C1 segment of cervical spinal cord (tissue), 14 donors: ENCODE measurements around the gene HK1.

Source experiments
- DNase-seq, 14 donors: peaks; one replicate each; lab custom pipeline; 2025; lab: John Stamatoyannopoulos, UW

Gene HK1

DNA sequence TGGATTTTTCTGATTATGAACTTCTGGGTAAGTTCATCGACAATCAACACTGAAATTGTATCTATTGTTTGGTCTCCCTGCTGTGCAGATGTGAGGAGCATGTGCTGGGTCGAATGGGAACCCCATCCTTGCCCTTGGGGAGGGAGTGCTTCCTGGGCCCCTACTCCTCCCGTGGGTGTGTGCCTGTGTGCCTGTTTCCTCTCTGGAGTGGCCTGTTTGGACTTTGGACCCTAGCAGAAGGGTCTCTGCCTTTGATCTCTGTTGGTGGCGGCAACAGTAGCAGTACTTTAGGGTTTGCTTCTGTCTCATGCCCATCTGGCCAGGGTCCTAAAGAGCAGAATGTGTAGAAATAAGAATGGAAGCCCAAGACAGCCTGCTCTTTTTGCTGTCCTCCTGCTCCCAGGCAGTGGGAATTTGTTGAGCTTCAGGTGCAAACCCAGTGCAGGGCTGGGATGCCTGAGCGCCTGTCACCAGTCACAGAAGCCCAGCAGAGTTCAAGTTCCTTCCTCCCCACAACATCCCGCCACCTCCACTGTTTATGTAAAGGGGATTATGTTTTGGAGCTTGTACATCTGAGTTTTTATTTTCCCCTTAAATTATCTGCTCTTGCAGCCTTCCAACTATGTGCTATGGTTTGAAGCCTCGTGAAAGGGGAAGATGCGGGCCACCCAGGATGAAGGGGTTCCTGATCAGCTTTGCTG lies 139.9 kb downstream of the HK1 start:
- no peak for DNase-seq

DNA sequence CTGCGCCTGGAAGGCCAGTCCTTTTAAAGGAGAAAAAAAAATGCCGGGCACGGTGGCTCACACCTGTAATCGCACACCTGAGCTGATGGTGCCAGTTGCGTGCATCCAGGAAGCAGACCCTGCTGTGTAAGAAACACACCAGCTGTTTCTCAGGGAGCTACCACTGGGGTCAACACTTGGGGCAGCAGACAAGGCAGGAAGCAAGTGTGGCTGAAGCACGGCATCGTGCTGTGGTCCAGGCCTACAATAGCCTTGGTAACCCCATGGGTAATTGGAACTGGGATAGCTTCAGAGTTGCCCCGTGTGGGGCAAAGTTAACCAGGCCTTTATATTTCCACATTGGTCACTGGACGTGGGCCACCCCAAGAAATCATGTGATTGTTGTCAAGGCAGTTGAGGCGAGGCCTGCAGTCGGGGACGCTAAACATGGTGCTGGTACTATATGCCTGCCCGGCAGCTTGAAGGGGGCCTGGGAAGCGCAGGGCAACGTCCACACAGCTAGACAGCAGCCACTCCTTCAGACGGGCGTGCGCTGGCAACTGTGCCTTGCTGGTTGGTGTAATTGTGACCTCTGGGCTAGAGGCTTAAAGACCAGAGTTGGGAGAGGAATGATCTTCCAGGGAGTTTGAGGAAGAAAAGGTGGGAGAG lies 140.9 kb downstream of the HK1 start:
- DNase-seq, result no peak

DNA sequence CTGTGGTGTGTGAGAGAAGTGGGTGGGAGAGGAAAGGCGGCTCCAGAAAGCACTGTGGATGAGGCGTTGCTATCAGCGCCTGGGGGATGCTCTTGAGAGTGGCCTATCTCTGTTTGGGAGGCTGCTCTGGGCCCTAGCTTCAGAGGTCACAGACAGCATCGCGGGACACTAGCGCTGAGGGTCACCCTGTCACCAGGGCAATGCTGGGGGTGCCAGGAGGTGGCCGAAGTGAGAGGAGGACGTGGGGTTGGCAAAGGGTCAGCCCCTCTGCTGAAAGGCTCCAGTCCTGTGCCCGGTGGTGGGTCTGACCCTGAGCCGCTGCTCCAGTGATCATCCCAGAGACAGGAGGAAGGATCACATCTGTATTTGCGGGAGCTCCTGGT lies 141.4 kb downstream of the HK1 start:
- no peak for DNase-seq

DNA sequence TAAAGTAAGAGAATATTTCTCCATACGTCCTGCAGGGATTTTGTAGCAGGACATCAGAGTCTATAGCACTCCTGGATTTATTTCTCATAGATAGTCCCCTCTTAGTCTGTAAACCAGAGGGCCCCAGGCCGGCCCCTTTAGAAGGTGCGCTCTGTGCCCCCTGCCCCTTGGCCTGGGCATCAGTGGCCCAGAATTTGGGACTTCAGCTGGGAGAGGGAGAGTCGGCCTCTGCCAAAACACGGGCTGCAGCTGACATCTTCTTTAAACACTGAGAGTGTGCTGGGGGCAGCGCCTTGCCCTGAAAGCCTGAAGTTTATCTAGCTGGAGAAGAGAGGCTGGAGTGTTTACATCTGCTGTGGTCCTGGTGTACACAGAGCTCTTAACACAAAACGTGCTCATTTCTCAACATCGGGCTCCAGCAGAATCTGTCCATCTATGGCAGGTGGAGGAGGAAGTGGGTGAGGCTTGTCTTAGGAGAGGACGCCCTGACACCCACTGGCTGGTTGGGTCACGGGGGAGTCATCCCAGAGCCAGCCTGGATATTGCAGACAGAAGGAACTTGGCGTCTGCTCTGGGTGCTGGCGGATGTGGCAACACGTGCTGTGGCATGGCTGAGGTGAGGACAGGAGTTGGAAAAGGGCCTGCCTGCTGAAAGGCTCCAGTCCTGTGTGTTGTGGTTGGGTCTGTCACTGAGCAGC lies 143.5 kb downstream of the HK1 start:
- DNase-seq, result no peak

DNA sequence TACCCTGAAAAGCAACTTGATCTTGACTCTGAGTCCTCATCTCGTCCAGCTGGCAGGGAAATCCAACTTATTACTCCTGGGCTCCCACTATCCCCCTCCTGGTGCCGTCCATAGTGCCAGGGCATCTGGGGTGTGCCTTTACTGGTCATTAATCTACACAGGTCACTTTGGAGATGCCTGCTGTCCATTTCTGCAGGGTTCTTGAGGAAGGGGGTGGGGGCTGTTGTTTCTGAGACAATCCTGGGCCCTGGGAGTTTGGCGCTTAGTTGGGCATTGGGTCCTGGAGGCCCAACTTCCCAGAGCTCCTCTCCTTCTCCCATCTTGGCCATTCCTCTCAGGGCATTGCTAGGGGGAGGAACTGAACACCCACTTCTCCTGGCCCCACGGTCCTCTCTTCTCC lies 144.4 kb downstream of the HK1 start:
- DNase-seq, result no peak

DNA sequence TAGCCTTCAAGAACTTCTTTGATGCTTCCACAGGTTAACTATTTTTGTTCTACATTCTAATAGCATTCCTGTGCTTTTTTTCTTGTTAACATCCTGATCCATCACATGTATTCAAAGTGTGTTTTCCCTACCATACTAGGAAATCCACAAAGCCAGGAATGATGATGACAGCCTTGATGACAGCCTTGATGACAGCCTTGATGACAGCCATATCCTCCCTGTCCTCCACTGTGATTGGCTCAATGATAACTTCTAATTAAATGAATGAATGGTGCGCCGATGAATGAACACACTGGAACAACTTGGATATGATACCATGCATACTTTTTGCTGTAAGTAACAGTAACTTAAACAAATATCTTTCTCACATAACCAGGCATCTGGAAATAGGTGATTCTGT lies 146.7 kb downstream of the HK1 start:
- DNase-seq, result no peak

DNA sequence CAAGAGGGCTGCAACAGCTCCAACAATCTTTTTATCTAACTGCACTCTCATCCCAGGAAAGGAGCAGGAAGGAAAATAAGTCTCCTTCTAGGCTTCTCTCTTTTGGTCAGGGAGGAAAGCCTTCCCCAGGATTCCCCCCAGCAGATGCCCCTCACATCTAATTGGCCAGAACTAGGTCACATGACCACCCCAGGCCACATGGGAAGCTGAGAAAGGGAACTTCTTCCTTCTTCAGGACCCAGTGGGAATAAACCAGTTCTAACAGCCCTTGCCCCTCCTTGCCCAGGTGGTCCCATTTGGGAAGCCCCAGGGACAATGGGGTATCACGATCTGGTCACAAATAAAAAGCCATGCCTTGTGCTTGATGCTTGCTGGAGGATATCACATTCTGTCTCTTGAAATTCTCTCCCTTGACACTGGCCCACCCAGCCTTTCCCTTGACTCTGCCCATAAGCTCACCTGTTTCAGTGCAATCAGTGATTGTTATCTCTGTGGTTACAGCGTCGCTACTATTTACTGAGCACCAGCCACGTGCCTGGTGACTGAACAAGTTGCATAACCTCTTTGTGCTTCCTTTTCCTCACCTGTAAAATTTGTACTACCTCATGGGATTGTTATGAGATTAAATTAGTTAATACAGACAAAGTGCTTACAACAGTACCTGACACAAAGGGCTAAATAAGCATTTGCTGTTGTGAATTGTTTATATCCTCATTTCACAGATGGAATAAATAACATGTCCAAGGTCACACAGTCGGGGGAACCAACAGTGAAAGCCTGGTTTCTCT lies 147.4 kb downstream of the HK1 start:
- DNase-seq, result no peak

DNA sequence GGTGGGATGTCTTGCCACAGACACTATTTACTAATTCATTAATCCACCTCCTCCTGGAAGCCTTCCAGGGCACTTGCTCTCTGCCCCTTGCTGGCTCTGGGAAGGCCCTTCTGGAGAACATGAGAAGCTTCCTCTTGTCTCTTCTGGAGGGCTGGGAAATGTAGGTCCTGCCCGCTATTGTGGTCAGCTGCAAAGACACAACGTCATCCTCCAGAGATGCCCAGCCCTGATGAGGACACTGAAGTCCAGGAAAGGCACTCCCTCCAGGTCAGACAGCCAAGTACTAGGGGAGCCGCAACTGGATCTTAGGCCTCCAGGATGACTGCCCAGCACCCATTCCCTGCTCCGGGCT lies 148.1 kb downstream of the HK1 start:
- no peak for DNase-seq

DNA sequence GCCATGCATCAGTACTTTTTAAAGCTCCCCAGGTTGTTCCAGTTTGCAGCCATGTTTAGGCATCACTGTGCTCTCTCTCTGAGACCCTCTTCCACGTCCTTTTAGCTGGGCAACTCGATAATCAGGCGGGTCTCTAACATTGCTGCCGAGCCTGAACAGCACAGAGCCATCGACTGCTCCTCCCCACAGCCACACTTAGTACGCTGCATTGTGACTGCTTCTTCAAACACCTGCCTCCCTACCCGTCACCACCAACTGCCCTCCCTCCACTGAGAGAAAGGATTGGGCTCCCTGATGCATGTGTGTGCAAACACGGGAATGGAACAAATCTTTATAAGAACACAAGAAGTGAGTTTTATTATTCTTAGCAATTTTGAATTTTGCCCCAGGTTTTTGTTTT lies 149.9 kb downstream of the HK1 start:
- DNase-seq, result no peak

DNA sequence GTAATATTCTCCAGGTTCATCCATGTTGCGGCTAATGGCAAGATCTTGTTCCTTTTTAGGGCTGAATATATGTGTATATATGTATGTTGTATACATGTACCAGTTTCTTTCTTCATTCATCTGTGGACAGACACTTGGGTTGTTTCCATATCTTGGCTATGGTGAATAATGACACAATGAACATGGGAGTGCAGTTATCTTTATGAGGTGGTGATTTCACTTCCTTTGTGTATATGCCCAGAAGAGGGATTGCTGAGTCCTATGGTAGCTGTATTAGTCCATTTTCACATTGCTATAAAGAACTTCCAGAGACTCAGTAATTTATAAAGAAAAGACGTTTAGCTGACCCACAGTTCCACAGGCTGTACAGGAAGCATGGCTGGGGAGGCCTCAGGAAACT lies 155.9 kb downstream of the HK1 start:
- DNase-seq, result no peak

DNA sequence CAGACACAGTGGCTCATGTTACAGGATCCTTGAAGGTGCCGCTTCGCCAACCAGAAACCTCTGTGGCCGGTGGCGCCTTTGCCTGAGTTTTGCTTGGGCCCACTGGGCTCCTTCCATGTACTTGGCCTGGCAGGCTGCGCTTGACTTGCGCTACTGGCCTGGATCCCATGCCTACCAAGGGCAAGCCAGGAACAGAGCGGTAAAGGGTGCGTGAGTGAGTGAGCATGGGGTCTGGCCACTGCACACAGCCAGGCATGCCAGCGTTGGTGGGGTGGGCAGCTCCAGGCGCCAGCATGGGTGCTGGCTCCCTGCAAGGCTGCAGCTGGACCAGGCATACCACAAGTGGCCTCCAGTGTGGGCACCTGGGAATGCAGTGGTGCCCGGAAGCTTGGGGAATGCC lies 156.6 kb downstream of the HK1 start:
- DNase-seq, result no peak

DNA sequence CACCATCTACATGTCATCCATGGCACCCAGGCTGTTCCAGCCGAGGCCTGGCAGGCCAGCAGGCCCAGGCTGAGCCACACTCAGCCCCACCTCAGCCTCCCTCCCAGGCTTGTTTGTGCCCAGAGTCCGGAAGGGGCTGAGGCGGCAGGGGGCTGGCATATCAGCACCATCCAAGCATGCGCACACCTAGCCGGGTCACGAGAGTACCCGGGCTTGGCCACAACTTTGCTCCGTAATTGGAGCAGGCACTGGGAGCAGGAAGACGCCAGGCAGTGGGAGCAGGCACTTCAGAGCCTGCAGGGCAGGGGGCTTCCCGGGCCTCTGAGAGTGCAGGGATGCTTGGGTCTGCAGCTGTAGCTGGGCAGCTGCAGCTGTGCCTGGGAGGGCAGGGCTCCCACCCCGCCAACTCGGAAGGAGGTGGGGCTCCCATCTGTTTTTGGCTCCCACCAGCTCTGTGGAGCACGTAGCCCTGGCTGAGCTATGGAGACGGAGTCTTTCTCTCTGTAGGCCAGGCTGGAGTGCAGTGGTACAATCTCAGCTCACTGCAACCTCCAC lies 157.7 kb downstream of the HK1 start:
- no peak for DNase-seq

DNA sequence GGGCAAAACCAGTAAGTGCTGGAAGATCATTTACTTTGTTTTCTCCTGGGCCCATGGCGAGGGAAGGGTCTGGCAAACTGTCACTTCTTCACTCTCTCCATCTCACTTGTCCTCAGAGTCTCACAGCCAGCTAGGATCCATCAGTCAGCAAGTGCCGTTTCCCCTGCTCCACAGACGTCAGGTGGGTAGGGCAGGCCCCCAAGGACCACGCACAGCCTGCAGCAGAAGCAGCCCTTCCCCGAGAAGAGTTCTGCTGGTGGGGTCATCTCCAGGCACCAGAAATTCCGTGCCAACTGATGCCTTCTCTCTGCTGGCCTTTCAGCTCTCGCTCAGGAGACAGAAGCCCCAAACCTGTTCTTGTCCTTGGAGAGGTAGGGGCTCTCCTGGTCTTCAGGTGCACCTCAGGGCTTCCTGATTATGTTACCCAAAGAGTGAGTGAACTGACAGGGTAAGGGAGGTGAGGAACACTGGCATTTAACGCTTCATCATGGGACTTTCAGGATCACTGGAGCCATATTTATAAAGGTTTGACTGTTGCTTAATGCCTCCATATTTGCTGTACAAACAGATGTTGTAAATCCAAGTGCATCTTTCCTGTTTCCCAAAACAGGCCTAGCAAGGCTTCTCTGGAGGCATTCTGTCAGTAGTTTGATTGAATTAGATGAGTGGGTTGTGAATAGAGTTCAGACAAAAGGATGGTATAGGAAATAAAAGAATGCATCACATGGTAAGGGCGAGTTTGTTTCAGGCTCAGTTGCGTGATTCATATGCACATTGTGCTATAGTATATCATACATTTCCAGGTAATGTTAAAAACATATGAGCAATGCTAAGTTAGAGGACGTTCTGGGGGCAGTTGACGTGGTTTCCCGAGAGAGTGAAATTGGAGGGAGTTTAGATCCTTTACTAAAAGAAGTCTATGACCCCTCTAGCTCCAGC lies 159.3 kb downstream of the HK1 start:
- DNase-seq, result no peak

DNA sequence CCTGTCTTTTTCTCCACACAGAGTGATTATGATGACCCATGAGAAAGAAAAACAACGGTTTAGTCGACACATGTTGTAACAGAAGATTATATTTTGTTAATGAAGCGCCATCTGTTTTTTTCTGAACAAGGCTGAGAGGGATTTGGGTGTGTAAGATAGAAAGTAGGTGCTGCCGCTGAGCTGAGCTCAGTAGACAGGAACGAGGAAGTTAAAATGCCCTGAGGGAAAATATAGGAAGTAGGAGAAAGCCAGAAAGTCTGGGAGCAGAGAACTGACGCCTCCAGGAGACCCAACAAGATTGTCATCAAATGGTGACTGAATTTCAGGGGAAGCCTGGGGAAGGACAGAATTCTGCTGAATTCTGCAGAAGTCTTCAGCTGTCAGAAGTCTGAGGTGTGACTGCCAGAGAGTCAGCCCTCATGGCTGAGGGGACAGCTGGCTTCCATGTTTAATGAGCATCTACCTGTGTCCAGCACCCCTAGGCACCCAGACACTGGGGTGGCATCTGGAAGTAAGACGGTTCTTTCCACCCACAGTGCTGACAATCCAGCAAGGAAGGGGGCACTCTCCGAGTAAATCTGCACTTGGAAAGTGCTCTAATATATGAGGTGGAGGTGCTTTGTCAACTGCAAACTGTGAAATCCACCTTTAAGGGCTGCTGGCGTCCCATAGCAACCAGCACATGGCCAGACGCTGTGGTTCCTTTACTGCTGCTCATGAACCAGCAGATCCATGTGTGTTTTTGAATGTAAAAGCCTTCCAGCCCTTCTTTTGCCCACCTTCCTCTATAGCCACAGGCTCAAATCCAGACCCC lies 160.4 kb downstream of the HK1 start:
- DNase-seq, result peak in 1 of 14 donors; percentile 66

DNA sequence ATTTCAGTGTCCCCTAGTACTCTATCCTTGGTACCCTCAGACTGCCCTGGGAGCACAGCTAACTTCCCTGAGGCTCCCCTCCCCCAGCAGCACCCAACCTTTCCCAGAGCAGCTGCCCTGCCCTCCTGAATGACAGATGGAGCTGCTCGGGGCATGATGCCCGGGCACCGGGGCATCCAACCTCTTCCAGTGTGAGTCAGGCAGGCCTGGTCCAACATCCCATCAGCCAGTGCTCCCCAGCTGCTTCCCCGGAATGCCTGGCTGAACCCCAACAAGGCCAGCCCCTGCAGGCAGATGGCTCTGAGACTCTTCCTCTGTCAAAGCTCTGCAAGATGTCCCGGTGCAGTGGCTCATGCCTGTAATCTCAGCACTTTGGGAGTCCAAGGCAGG lies 161.0 kb downstream of the HK1 start:
- DNase-seq, result peak in 6 of 14 donors; percentile 20 to 93 (median 38)

DNA sequence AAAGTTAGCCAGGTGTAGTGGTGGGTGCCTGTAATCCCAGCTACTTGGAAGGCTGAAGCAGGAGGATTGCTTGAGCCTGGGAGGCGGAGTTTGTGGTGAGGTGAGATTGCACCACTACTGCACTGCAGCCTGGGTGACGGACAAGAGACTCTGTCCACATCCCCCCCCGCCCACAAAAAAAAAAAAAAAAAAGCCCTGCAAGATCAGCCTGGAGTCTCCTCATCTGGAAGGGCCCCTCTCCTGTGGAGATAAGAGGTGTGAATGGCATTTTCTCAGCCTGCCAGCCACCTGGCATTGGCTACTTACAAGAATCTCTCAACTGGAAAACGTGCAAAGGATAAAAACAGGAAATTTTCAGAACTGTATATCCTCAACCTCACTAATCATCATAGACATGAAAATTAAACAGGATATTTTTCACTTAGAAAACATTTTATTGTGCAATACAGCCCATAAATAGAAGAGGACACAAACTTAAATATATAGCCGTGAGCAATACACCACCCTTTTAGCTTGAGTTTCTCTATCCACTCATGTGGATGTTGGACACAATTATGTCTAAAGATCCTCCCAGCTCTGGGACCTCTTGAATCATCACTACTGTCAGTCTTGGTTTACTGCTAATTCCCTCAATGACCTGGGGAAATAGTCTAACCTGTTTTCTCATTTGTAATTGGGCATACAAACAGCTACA lies 161.7 kb downstream of the HK1 start:
- no peak for DNase-seq

DNA sequence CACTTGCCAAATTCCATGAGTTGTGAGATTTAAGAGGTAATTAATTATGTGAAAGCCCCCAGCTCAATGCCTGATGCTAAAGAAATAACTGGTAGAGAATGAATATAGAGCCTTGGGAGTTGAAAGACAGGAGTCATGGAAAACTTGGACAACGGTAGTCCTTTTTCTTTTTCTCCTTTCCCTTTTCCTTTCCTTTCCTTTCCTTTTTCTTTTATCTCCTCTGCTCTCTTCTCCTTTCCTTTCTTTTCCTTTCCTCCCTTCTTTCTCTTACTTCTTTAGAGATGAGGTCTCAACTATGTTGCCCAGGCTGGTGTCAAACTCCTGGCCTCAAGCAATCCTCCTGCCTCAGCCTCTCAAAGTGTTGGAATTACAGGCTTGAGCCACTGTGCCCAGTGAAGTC lies 165.1 kb downstream of the HK1 start:
- DNase-seq, result no peak

DNA sequence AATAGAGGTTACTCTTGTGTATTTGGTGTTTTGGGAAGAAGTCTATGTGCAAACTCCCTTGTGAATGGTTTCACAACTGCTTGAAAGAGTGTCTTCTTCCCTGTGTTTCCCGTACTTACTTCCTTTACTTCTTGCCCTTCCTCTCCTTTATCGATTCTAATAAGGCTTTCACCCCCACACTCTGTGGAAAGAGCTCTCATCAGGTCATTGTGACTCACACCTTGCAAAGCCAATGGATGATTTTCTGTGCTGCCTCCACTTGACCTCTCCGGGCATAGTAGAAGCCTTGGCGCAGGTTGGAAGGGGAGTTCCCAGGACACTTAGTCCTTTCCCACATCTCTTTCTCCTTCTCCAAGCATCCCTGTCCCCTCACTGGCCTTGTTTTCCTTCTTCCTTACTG lies 166.7 kb downstream of the HK1 start:
- no peak for DNase-seq

DNA sequence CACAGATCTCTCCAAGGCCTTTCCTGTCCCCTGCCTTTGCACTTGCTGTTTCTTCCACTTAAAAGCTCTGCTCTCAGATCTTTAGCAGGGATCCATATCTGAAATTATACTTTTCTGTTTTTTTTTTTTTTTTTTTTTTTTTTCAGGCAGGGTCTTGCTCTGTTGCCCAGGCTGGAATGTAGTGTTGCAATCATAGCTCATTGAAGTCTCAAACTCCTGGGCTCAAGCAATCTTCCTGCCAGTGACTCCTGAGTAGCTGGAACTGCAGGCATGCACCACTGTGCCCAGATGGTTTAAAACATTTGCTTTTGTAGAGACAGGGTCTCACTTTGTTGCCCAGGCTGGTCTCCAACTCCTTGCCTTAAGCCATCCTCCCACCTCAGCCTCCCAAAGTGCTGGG lies 167.9 kb downstream of the HK1 start:
- no peak for DNase-seq
